IMR-90 (cell line): ENCODE measurements around the gene TFDP2.

ENCODE experiments used
- POLR2A ChIP-seq: IDR thresholded peaks from 2 replicates; pipeline ENCODE4 v1.6.1; 2012; ENCODE audit warnings: mild to moderate bottlenecking, low read depth, low read length
- TF ChIP-seq, protein P1 (sequence below): conservative IDR thresholded peaks from 2 replicates; pipeline ENCODE4 v1.5.1; 2012; ENCODE audit warnings: mild to moderate bottlenecking, low read depth, low read length, improper control_type of control experiment

DNA sequence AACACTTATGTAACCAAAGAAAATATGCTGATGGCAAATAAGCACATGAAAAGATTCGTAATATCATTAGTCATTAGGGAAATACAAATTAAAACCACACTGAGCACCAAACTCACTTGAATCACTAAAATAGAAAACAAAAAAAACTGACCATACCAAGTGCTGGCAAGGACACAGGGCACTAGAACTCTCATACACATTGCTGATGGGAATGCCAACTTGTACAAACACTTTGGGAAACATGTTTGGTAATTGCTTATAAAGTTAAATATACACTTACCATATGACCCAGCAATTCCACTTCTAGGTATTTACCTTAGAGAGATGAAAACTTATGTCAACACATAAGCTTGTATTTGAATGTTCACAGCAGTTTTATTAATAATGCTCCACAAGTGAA, 95.5 kb downstream of the TFDP2 start:
- no peak for TF ChIP-seq POLR2A
- TF ChIP-seq, protein P1, sequence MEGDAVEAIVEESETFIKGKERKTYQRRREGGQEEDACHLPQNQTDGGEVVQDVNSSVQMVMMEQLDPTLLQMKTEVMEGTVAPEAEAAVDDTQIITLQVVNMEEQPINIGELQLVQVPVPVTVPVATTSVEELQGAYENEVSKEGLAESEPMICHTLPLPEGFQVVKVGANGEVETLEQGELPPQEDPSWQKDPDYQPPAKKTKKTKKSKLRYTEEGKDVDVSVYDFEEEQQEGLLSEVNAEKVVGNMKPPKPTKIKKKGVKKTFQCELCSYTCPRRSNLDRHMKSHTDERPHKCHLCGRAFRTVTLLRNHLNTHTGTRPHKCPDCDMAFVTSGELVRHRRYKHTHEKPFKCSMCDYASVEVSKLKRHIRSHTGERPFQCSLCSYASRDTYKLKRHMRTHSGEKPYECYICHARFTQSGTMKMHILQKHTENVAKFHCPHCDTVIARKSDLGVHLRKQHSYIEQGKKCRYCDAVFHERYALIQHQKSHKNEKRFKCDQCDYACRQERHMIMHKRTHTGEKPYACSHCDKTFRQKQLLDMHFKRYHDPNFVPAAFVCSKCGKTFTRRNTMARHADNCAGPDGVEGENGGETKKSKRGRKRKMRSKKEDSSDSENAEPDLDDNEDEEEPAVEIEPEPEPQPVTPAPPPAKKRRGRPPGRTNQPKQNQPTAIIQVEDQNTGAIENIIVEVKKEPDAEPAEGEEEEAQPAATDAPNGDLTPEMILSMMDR, result no peak
